Heart left ventricle (tissue), 13 donors: Measurements from ENCODE around the gene SLC37A4.

Experiments
- CTCF ChIP-seq, 12 donors: fragments of 200-600 bp; sonication (generic) in 4 of 12; IDR thresholded peaks; one replicate each; pipeline versions ENCODE4 v1.5.0 to v1.8.0; 2018 to 2022; ENCODE audit warnings: antibody characterized with exemption in 12 of 12, mild to moderate bottlenecking in 5 of 12
- POLR2A ChIP-seq, 2 donors: fragments of 450-650 bp; IDR thresholded peaks; one replicate each; pipeline ENCODE4 v1.6.1; 2017; ENCODE audit warnings: antibody characterized with exemption in 2 of 2, mild to moderate bottlenecking in 2 of 2, moderate library complexity in 2 of 2
- donor health status: ischemic (EF 13 %, LVEDD 7.1; RV severe dilation, severe dysfunction).
- donor health status: DM: no; HTN: yes; CAD: no.
- donor health status: DM: no; HTN: no; CAD: no.
- donor health status: ischemic (EF 25% LVEDD 6.9; RV normal size, moderate dysfunction).
- donor health status: ischemic (EF 25% LVEDD 5.7; RV mildly dilated, moderate dysfunction).
- donor health status: ischemic (EF 35%, LVEDD 5.7; RV mildly dilated, moderate dysfunction).
- donor health status: nonischemic (EF 11% LVEDD 7.7; RV severe dilation, severe dysfunction).
- donor health status: DM: yes; HTN: yes; CAD: no.
- donor health status: PGD.
- donor health status: ischemic (EF 29% LVEDD 5.4; RV normal size, mild dysfunction).
- donor health status: nonischemic (EF 23%, LVEDD 6.1; RV moderate dilation, normal function).

- peak in 1 of 2 donors; percentile 69 for TF ChIP-seq POLR2A (IDR thresholded peaks at IDR 0.05)
- no peak for TF ChIP-seq CTCF (IDR thresholded peaks at IDR 0.05)
Measured at GRCh38 chr11:119067371-119068222, 36.9 kb upstream of the SLC37A4 start, which contains the start of gene VPS11.
